Putamen (tissue), 1 donor: Measurements from ENCODE around the gene SLC22A12.

Experiments
- DNase-seq: peaks from one replicate; pipeline ENCODE4 v3.0.0-alpha.2; 2016; ENCODE audit warnings: low spot score

The SLC22A12 gene

DNA sequence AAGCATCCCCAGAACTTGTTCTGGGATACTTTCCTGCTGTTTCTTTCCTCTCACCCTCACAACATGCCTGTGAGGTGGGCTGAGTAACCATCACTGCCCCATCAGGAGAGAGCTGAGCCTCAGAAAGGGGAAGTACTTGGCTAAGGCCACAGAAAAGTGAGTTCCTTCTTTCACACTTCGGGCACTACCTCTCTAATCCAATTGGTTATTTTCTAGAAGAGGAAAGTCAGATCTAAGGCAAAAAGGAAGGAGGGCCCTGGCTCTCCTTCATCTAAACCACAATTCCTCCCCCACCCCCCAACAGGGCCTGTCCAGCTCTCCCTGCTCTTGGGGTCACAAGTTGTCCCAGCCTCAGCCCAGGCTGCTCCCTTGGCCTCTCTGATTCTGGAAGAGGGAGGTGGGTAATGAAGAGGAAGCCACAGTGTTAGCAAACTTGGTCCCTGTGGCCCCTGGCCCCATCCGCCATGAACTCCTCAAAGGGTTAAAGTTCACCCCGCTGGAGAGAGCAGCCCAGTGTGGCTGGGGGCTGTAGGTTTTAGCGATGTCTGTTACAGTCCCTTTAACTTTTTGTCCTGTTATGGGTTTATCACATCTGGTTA is 34.0 kb downstream of the SLC22A12 start:
- DNase-seq = no peak

DNA sequence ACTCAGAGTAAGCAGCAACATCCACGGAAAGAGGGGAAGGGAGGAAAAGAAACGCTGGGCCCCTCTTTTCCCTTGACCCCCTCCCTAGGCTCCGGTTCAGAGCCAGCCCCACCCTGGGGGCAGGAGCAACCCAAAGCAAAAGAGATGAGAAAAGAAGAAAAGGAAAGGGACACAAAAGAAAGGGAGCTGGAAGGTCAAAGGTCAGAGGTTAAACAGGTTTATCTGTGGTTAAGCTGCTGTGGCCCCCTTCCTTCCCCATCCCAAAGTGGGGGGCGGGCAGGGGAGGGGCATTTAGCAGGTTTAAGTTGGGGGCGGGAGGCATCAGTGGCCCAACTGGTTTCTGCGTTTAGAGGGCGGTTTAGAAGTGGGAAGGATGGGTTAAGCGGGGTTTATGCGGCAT is 35.6 kb downstream of the SLC22A12 start:
- no peak for DNase-seq

DNA sequence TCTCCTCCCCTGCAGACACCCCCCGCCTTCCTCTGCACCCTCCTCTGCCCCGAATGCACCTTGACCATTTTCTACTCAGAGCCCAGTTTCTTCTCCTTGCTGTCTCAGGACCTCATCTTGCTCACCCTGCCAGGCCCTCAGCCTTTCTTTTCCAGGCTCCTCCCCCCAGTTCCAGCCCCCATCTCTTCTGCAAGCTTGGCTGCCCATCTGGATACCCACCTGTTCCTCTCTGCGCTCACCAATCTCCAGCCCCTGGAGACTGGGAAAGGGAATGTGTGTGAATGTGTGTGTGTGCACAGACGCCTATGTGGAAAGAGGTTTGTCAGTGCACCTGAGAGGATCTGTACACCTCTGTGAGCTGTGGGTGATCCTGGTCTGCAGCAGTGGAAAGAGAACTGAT is 36.4 kb downstream of the SLC22A12 start:
- no peak for DNase-seq

DNA sequence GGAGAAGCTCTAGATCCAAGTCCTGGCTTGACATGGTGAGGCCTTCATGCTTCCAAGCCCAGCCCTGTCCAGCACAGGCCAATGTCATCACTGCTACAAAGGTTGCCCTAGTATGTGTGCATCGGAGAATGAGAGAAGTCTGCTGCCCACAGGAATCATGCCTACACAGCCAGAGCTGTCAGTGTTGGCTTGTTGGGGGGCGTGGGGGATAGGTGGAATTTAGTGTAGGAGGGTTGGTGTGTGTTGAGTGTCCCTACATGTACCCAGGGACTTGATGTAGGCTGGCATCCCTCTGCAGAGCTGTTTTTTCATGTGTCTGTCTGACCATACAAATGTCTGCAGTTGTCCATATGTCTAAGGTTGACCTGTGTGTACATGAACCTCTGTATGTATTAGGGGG is 37.6 kb downstream of the SLC22A12 start:
- DNase-seq = no peak

DNA sequence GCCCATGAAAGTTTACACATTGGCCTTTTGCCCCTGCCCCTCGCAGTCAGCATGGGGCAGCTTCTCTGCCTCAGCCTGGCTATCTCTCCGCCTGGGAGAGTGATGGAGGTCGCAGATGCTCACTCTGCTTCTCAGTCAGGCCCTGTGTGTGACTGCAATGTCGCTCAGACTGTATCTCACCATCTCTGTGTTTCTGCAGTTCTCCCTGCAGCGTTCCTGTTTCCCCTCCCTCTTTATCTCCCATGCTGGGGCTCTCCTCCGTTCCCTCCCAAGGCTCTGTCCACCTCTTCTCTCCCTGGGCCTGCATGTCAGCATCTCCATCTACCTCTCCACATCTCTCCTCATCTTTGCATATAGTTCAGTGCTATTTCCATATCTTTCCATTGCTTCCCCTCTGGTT is 38.1 kb downstream of the SLC22A12 start:
- no peak for DNase-seq

DNA sequence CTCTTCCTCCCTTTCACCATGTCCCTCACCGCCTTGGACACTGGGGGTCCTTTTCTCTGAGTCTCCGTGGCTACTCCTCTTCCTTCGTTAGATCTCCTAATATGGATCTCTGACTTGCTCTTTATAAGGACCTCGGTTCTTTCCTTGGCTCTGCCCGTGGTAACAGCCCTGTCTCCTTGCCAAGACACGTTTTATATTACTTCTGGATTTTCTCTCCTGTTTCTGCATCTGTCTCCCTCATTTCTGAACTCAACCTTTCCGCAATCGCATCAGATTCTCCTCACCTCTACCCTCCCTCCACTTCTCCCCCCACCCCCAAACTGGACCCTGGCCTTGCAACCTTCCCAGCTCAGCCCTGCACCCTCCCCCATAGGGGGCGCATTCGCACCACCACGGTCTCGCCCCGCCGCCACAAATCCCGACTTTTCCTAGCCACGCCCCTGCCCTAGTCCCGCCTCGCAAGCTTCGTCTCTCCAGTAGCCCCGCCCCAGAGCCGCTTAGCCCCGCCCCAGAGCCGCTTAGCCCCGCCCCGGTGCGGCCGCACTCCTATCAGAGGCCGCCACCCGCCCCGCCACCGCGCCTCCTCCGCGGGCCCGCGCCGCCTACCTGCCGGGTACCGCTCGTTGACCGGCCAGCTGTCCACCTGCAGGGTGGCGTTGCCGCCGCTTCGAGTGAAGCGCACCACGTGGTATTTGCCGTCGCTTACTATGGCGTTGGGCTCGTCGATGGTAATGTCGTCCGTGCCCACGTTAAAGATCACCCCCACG is 39.0 kb downstream of the SLC22A12 start:
- no peak for DNase-seq

DNA sequence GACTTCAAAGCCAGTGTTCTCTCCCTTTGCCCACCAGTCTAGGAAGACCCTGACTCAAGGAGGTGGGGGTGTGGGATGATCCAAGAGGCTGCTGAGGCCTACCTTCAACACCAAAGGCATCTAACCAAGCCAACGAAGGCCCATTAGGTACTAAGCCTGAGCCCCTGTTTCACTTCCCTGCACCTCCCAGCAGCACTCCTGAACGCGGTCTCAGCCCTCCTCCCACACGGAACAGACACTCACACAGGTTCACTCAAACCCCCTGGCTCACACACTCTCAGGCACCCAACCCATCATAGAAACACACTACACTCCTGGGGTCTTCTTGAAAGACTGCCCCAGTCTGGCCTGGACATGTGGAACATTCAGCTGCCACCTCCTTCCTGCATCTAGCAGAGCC is 40.7 kb downstream of the SLC22A12 start:
- DNase-seq = no peak

DNA sequence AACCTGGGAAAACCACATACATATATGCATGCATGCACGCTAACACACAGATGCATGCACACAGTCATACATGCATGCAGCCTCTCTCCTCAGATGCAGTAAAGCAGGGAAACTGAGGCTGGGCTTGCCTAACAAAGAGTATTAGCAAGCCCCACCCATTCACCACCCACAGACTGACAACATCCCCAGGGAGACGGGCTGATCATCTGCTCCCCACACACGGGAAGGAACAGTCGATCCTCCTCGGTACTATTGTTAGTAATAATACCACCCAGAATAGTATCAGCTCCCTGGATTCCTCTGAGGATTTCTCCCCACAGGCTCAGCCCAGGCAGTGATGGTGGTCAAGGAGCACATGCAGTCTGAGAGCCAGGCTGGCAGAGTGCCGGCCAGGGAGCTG is 41.2 kb downstream of the SLC22A12 start:
- DNase-seq = peak; percentile 66

DNA sequence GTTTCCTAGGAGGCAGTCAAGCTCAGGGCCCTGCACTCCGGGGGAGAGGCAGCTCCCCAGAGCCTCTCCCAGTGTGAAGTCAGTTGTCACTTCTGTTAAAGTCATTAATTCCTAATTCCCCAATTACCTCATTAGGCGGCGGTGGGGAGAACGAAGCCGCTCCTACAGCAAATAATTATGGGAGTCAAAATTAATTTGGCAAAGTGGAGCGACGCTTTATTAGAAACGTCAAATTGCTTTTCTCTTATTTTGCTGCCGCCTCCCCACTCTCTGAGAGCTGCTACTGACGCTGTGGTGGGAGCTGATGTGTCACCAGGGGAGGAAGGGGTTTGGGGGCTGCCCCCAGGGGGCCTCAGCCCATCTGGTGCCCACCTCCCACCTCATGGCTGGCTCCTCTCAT is 41.6 kb downstream of the SLC22A12 start:
- peak; percentile 55 for DNase-seq

DNA sequence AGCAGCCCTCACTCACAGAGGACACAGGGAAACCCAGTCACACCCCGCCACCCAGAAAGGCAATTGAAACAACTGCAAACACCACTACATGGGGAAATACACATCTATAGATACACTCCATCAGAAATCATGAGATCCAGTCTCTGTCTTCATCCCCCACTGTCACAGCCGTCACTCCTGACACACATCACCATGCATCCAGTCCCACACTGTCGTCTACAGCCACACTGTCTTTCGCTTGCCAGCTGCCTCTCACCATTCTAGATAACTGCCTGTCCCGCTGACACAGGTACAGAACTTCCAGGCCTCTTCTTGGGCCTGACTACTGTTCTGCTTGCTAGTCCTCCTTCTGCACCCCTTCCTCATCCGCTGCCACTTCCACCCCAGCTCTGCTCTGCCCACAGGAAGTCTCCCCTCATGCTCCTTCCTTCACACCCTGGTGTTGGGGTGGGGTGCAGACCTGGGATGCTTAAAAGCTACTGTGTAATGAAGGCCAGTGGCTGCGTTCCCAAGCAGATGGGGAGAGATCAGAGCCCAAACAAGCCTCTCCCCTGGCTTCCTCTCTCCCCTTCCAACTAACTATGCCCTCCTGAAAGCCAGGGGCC is 42.6 kb downstream of the SLC22A12 start:
- DNase-seq = no peak

DNA sequence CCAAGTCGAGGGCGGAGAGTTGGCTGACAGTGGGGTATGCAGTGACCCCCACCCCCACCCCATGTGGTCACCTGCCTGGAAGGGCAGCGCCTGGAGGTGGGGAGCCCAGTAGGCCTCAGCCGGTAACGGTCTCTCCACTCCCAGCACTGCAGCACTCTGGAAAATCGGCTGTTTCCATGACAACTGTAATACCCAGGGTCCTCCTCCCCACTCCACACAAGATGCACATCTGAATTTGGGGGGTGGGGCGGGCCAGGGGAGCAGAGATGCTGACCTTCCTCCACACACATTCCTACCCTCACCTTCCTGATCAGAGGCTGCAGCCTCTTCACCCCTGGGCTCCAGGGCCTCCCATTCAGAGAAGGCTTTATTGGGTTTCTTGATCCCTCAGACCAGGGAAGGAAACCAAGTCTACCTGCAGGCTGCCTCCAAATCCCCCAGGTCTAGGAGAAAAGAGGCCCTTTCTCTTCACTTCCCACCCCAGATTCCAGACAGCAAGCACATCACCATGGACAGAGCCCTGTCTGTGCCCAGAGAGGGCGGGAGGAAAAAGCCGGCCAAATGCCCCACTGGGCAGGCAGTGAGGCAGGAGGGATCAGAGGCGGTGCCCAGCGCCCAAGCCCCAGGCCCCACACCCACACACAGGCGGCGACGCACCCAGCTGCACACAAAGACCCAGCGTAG is 46.5 kb downstream of the SLC22A12 start:
- no peak for DNase-seq

DNA sequence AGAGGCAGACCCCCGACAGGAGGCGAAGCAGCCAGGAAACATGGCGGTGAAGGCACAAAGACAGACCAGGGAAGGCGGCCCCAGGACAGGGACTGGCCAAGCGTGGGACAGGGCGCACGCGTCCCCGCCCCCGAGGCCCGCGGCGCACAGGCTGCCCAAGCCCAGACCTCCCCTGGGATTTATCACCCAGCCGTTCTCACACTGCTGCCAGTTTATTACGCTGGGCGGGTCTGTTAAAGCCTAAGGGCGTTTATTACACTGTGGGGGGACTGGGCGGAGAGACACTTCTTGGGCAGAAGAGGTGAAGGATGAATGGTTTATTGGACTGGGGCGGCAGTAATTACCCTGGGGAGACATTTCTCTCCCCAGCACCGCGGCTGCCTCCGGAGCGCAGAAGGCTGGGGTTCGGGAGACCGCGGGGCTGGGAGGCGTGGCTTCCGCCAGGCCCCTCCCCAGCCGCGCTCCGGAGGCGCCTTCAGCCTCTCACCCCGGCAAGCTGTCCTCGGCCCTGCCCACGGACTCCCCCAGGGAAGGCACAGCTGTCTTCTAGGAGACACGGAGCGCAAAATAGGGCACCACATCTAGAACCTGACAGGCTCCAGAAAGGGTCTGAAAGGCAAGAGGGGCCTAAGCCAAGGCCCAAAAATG is 47.1 kb downstream of the SLC22A12 start:
- DNase-seq = no peak

DNA sequence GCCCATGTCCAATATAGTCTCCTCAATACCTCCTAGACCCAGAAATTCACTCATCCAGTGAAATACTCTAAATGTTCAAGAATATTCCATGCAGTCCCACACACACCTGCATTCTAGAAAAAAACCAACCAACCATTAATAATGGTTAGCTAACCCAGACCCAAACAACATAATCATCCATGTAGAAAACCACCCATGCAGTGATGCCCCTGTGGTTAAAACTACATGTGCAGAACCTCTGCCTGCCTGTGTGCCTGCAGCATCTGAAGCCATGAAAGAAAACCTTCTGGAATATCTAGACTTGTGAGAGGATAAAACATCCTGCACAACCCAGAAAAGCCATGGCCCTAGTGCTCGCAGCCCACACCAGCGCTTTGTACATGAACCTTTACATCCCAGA is 47.8 kb downstream of the SLC22A12 start:
- no peak for DNase-seq

DNA sequence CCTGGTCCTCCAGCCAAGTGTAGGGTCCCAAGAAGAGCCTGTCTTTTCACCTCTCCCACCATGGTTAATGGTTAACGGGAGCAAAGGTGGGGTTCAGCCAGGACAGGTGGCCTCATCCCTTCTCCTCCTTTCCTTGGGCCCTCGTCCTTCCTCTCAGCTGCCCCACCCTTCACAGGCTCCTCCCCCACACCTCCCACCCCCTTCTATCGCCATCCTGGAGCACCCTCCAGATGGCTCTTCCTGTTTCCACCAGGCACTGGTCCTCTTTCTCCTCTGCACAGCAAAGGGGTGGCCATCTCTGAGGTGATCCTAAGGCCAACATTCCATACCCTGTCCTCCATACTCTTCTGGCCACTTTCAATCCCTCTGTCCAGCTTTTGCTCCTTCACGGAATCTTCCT is 48.9 kb downstream of the SLC22A12 start:
- DNase-seq = no peak

DNA sequence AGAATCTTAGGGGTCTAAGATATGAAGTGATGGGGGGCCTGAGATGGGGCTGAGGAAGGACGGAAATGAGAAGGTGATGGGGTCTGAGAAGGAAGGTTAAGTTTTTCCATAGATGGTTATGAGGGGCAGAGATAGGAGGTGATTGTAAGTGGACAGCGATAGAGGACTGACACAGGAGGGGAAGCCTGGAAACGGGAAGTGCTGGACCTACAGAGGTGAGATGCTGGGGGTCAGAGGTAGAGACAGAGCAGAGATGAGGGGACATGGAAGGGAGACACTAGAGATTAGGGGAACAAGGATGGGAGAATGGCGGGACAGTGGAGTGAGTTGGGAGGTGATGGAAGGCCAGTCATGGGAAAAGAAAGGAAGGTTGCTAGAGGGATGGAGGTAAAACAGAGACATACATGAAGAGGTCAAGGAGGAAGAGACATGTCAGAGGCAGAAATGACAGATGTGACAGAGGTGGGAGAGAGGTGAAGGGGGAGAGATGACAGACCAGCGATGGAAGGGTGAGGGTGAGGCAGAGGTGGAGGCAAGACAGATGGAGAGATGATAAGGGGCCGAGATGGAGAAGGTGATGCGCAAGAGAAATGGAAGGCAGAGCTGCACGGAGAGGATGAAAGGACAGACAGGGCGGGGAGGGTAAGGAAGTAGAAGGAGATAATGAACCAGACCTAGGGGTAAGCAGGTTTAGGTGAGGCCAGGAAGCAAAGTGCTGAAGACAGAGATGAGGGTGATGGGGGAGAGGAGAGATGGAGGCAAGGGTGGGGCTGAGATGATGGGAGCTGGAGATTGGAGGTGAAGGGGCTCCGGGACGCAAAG is 50.8 kb downstream of the SLC22A12 start:
- DNase-seq = no peak

DNA sequence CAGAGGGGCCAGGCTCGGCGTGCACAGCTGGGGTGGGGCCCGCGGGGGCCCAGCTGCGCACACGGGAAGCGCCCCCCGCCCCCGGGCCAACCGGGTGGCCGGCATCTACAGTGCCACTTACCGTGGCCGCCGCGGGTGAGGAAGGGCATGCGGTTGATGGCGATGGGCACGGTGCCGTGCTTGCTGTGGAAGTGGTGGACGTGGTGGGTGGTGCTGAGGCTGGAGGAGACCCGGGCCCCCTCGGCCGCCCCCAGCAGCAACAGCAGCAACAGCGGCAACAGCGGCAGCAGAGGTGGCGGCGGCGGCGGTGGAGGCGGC is 51.4 kb downstream of the SLC22A12 start:
- no peak for DNase-seq

DNA sequence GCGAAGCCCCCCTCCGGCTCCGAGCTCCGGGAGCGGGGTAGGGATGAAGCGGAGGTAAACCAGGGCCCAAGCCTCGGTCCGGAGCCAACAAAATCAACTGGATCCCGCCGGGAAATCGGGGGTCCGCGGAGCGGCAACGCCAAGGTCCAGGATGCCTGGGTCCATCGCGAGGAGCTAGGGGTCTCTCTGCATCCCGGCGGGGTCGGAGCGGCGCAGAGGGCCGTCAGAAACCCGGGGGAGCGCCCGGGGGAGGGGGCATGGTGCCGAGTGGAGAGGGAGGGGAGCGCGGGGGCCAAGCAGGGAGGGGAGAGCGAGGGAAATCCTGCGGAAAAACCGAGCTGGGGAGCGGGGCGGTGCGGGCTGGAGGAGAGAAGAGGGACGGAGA is 51.8 kb downstream of the SLC22A12 start:
- no peak for DNase-seq

DNA sequence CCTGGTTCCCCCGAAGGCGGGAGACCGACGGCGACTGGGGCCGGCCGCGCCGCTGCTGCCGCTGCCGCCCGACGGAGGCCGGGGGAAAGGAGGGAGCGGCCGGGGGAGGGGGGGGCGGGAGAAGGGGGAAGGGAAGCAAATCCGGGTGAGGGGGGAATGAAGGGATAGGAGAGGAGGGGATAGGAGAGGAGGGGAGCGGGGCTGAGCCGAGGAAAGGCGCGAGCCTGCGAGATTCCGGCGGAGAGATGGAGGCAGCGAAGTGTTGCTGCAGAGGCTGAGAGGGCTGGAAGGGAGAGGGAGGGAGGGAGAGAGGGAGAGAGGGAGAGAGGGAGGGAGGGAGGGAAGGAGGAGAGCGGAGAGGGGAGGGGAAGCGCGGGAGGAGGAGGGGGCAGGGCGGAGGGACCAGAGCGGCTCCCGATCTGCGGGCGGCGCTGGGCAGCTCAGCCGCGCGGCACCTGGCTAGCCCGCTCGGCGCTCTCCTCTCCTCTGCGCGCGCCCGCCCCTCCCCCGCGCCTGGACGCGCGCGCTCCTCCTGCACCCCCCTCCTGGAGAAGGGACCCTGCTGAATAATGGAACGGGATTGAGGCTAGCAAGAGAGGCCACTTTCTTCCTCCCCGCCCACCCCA is 52.3 kb downstream of the SLC22A12 start:
- peak; percentile 54 for DNase-seq

DNA sequence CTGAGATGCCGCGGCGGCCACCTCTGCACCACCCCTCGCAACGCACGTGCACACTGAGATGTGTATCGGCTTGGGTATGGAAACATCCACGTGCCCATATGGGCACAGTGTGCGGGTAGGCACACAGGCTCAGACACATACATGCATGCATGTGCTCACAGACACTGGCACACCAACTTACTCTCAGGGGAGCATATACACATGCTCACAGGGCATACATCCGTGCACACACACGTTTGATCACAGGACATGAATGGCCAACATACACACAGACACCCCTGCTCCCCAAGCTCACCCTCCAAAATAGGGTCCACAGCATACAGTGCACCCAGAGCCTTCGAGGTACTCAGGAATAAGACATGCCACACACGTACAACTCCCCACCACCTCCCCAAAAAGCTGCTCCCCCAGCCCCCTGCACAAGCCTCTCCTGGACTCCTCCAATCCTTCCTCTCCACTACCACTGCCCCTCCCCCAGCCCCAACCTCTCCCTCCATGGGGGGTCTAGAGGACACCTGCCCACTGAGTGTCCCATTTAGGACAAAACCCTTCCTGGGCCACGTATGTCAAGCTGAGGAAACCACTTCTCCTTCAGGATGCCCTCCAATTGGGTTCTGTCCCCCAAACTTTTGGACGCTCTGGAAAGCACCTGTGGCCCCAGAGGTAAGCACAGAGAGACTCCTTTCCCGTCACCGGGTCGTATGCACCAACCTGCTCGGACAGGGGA is 53.1 kb downstream of the SLC22A12 start:
- DNase-seq = no peak

DNA sequence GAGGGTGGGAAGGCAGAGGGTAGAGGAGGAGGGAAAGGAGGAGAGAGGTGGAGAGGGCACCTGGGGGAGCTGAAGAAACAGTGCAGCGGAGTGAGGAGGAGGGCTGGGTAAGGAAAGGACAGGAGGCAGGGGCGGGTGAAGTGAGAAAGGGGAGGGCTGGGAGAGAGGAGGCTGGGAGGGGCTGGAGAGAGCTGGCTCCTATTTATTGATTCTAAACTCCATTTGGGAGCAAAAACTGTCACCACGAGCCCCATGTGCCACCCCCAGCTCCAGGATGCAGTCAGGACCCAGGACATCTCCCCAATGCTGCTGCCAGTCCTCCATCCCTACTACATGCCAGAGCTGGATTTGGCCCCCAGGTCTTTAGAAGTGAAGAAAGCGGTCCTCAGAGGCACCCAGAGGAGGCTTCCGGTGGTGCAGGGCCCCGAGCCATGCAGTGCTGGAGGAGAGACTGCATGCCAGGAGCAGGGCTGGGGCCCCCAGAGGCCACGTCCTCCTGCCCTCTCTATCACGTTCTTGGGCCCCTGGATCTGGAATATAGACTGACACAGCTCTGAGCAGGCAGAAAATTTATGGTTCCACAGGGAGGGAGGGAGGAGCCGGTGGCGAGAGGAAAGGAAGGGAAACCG is 53.7 kb downstream of the SLC22A12 start:
- no peak for DNase-seq
